ENCODE data around the gene ST7L. TPM values are rescaled to one million over a fixed set of nuclear protein-coding genes. Genes with fewer than 3 reads are reported as not detected.

ST7L gene
- total RNA-seq, 1 donor = 18.5 TPM

DNA sequence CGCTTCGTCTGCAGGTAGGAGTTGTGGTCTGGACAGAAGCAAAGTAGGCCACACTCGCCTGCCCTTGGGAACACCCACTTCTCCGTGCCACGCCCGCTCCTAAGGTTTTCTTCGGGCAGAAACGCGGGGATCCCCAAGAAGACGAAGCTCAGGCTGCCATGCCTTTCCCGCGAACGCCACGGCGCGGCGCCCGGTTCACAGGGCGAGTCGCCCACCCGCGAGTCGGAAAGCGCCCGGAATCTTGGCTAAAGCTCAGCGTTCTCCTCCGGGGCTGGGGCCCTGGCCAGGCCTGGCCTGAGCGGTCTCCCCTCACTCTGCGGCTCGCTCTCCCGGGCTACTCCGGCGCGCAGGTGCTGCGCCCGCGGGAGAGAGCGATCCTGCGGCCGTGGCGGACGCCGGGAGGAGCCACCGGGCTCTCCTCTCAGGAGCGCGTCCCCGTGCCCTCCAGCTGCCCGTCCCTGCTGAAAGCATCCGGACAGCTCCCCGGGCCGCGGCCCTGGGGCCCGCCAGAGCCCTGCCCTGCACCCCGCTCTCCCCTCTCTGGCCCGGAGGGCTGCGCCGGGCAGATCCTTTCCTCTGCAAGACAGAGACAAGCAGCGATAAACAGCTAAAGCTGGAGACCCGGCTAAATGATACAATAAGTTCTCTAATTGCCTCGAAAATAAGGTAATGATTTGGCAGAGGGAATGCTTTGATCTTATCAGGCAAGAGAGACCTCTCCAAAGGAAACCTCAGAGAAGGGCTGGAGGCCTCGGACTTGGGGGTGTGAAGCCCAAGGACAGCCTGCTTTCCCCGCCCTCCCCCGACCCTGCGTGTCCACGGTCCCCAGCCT lies 116.9 kb downstream of the ST7L start:
- no peaks in the 10 kb centered on the region for H3K27me3 ChIP-seq (ENCODE audit: insufficient read depth, low read length)
- H3K36me3 ChIP-seq (ENCODE audit: insufficient read depth, low read length) = no peaks in the 10 kb centered on the region
- no peaks in the 10 kb centered on the region for H3K9me3 ChIP-seq (ENCODE audit: low read depth, low read length)
- TF ChIP-seq CTCF (IDR thresholded peaks at IDR 0.05; ENCODE audit: extremely low read depth, low read depth, low read length) = peak; percentile 79
- peaks cover 16% of the 10 kb centered on the region for H3K4me1 ChIP-seq (ENCODE audit: insufficient read depth, low read length)
- peak overlapping the region; percentile 70 for H3K4me2 ChIP-seq (ENCODE audit: insufficient read depth, low read length)
- H3K27ac ChIP-seq (ENCODE audit: low read depth, low read length) = no peak overlapping the region
- H2AFZ ChIP-seq (ENCODE audit: low read length) = peak overlapping the region; percentile 83
- peak; percentile 95 for DNase-seq (ENCODE audit: insufficient read length, low spot score, missing footprints)
- no peaks in the 10 kb centered on the region for H4K20me1 ChIP-seq (ENCODE audit: insufficient read depth, low read length)
- H3K79me2 ChIP-seq (ENCODE audit: insufficient read depth, low read length) = no peaks in the 10 kb centered on the region
- H3K4me3 ChIP-seq (ENCODE audit: insufficient read depth, low read length) = peak overlapping the region; percentile 76

GRCh38 chr1:112496290-112496689 lies 122.7 kb downstream of the ST7L start:
- Histone ChIP-seq H3K4me1 (ENCODE audit: insufficient read depth, low read length) (peaks cover under 1% of the 10 kb centered on the region), H3K4me2 (ENCODE audit: insufficient read depth, low read length) (no peak overlapping the region), H3K9me3 (ENCODE audit: low read depth, low read length) (no peaks in the 10 kb centered on the region), H3K27ac (ENCODE audit: low read depth, low read length) (no peak overlapping the region), H3K27me3 (ENCODE audit: insufficient read depth, low read length) (no peaks in the 10 kb centered on the region), H3K4me3 (ENCODE audit: insufficient read depth, low read length) (no peak overlapping the region), H3K79me2 (ENCODE audit: insufficient read depth, low read length) (no peaks in the 10 kb centered on the region), H2AFZ (ENCODE audit: low read length) (no peak overlapping the region), H4K20me1 (ENCODE audit: insufficient read depth, low read length) (no peaks in the 10 kb centered on the region), H3K36me3 (ENCODE audit: insufficient read depth, low read length) (no peaks in the 10 kb centered on the region)
- no peak for TF ChIP-seq CTCF (IDR thresholded peaks at IDR 0.05; ENCODE audit: extremely low read depth, low read depth, low read length)
- no peak for DNase-seq (ENCODE audit: insufficient read length, low spot score, missing footprints)

DNA sequence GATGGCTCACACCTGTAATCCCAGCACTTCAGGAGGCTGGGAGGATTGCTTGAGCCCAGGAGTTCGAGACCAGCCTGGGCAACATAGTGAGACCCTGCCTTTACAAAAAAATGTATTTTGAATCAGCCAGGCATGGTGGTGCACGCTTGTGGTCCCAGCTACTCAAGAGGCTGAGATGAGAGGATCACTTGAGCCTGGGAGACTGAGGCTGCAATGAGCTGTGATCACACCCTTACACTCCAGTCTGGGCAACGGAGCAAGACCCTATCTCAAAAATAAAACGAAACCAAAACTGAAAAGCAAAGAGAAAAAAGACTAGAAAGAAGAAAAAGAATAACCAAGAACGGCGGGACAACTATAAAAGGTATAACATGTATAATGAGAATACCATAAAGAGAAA lies 125.6 kb downstream of the ST7L start:
- H3K4me1 ChIP-seq (ENCODE audit: insufficient read depth, low read length) = no peaks in the 10 kb centered on the region
- H3K27ac ChIP-seq (ENCODE audit: low read depth, low read length) = no peak overlapping the region
- H4K20me1 ChIP-seq (ENCODE audit: insufficient read depth, low read length) = no peaks in the 10 kb centered on the region
- no peaks in the 10 kb centered on the region for H3K9me3 ChIP-seq (ENCODE audit: low read depth, low read length)
- H3K4me3 ChIP-seq (ENCODE audit: insufficient read depth, low read length) = no peak overlapping the region
- no peak for DNase-seq (ENCODE audit: insufficient read length, low spot score, missing footprints)
- no peak overlapping the region for H2AFZ ChIP-seq (ENCODE audit: low read length)
- H3K27me3 ChIP-seq (ENCODE audit: insufficient read depth, low read length) = no peaks in the 10 kb centered on the region
- no peaks in the 10 kb centered on the region for H3K79me2 ChIP-seq (ENCODE audit: insufficient read depth, low read length)
- TF ChIP-seq CTCF (IDR thresholded peaks at IDR 0.05; ENCODE audit: extremely low read depth, low read depth, low read length) = no peak
- no peaks in the 10 kb centered on the region for H3K36me3 ChIP-seq (ENCODE audit: insufficient read depth, low read length)
- H3K4me2 ChIP-seq (ENCODE audit: insufficient read depth, low read length) = no peak overlapping the region

DNA sequence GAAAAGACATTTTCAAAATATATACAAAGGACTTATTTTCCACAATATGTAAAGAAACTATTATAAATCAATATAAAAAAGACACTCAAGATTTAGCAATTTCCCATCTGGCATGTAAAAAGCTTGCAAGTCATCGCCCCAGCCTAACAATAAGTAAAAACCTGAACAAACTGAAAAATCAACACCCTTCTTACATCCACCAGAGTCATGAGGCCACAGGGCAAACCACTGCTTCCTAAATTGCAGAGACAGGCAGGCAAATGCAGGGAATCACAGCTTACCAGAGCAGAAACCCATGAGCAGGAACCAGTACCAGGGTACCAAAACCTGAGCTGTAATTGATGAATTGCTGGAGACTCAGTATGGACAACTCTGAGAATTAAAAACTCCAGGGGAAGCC lies 126.9 kb downstream of the ST7L start:
- Histone ChIP-seq H3K9me3 (ENCODE audit: low read depth, low read length) (no peaks in the 10 kb centered on the region), H3K79me2 (ENCODE audit: insufficient read depth, low read length) (no peaks in the 10 kb centered on the region), H3K4me2 (ENCODE audit: insufficient read depth, low read length) (no peak overlapping the region), H4K20me1 (ENCODE audit: insufficient read depth, low read length) (no peaks in the 10 kb centered on the region), H3K36me3 (ENCODE audit: insufficient read depth, low read length) (no peaks in the 10 kb centered on the region), H3K27ac (ENCODE audit: low read depth, low read length) (no peak overlapping the region), H2AFZ (ENCODE audit: low read length) (no peak overlapping the region), H3K27me3 (ENCODE audit: insufficient read depth, low read length) (no peaks in the 10 kb centered on the region), H3K4me1 (ENCODE audit: insufficient read depth, low read length) (no peaks in the 10 kb centered on the region), H3K4me3 (ENCODE audit: insufficient read depth, low read length) (no peak overlapping the region)
- no peak for DNase-seq (ENCODE audit: insufficient read length, low spot score, missing footprints)
- no peak for TF ChIP-seq CTCF (IDR thresholded peaks at IDR 0.05; ENCODE audit: extremely low read depth, low read depth, low read length)

Measured in osteoblast (primary cell).